Purkinje cell (primary cell): ENCODE data around the gene SIDT1. TPM values are rescaled to one million over a fixed set of nuclear protein-coding genes. Genes with fewer than 3 reads are reported as not detected.

Experiments
- polyA plus RNA-seq: library from polyadenylated mRNA; unstranded; fragments of >200 nt; fragmentation: Nextera tagmentation; gene quantifications from 2 replicates; pipeline ENCODE4 v1.2.1, GENCODE V29; 2014

The SIDT1 gene
- 3.6 and 4.6 TPM in 2 replicates for polyA plus RNA-seq

DNA sequence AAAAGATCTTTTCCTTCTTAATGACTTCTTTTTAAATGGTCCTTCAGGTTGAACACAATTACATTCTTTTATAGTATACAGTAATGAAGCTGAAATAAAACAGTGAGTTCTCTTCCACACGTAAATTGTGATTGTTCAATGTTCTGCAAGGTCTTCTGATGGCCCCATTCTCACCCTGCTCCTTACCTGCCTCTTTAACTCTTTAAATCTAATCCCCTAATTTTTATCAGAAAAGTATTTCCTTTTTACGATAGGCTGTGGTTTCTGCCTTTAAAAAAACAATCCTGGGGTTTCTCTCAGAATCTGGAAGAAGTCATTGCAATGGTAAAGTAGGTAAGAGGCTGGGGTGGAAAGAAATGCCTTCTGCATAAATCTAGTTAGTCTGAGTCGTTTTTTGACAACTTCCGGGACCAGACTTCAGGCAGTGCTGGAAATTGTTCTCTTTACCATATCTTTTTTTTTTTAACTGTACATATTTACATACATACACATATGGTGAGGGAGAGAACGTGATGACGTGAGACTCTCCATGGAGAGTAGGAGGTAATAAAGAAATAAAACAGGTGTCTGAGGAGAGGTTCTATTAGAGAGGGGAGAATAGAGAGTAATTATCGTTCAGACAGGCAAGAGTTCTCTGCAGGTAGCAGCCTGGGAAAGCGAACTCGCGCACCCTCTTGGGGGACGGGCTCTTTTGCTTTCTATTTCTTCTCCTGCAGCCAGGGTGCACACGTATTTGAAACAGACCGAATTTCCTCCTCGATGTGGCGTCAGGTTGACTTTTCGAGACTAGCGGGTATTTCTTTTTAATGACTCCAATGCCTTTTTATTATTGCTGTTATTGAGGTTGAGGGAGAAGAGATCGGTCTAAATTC lies at the start of gene SIDT1:
SIDT1 (plus strand) TSS at position 730 of the 872 bp plus-strand sequence. CDS start 467 bp downstream, outside the sequence.

Other genes starting within 250 kb of the SIDT1 start
- 1.3 and 3.2 TPM in 2 replicates for gene CFAP44, start 91.1 kb upstream of the SIDT1 start, polyA plus RNA-seq
- gene SPICE1, start 17.4 kb upstream of the SIDT1 start, polyA plus RNA-seq: 3.1 and 6.6 TPM in 2 replicates
- gene USF3, start 164.1 kb downstream of the SIDT1 start, polyA plus RNA-seq: 19.0 and 21.3 TPM in 2 replicates
- gene NAA50, start 213.7 kb downstream of the SIDT1 start, polyA plus RNA-seq: 23.2 and 40.3 TPM in 2 replicates
- gene ATP6V1A, start 214.5 kb downstream of the SIDT1 start, polyA plus RNA-seq: 97.7 and 150 TPM in 2 replicates